OCI-LY3 (cell line): Measurements from ENCODE around the gene RFPL3.

Experiments used
- EZH2phosphoT487 ChIP-seq: fragments of 200-600 bp; shearing (Covaris generic); IDR thresholded peaks from 2 replicates; pipeline ENCODE4 v1.6.1; 2018; ENCODE audit warnings: antibody characterized with exemption, mixed run types, low read depth
- TF ChIP-seq, protein P1 (sequence below): fragments of 200-600, 300-600 bp; sonication (generic); IDR thresholded peaks from 2 replicates; pipeline ENCODE4 v1.5.1; 2014; ENCODE audit warnings: antibody characterized with exemption, low read length, low read depth

DNA sequence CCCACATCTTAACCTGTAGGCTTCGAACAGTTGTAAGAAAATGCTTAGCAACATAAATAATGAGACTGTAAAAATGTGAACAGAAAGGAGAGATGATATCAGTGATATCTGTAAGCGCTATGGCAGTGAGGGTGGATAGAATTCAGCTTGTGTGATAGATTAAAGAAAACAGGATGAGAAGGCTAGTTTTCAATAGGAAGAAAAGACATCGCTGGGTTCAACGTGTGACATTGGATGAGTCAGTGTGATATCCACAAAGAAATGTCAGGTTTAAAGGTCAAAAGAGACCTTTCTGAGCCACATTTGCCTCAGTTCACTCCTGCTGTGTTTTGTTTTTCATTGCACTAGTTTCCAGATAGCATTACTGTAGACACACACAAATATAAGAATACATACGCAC lies 13.7 kb upstream of the RFPL3 start:
- TF ChIP-seq, protein P1, sequence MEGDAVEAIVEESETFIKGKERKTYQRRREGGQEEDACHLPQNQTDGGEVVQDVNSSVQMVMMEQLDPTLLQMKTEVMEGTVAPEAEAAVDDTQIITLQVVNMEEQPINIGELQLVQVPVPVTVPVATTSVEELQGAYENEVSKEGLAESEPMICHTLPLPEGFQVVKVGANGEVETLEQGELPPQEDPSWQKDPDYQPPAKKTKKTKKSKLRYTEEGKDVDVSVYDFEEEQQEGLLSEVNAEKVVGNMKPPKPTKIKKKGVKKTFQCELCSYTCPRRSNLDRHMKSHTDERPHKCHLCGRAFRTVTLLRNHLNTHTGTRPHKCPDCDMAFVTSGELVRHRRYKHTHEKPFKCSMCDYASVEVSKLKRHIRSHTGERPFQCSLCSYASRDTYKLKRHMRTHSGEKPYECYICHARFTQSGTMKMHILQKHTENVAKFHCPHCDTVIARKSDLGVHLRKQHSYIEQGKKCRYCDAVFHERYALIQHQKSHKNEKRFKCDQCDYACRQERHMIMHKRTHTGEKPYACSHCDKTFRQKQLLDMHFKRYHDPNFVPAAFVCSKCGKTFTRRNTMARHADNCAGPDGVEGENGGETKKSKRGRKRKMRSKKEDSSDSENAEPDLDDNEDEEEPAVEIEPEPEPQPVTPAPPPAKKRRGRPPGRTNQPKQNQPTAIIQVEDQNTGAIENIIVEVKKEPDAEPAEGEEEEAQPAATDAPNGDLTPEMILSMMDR = no peak
- no peak for TF ChIP-seq EZH2phosphoT487
